HCT116 (cell line): Measurements from ENCODE around the gene TGFBR1. TPM values are rescaled to one million over a fixed set of nuclear protein-coding genes. Genes with fewer than 3 reads are reported as not detected.

Experiments used
- ATAC-seq: fragments of 200-7000 bp; cut with Tn5 transposase; 2 replicates; pipeline ENCODE4 v1.9.1; 2020; ENCODE audit warnings: mild to moderate bottlenecking, moderate library complexity
- BruUV-seq: library from RNA; stranded (reverse); fragments of 400-500 nt; replicated peaks from 2 replicates; lab custom pipeline; 2021; lab: Mats Ljungman, UMichigan
- CTCF ChIA-PET: fragments of 300-600 bp; sonication (Branson Sonifier 250); formaldehyde crosslinking; loops from one replicate; lab custom pipeline; 2021; ENCODE audit warnings: antibody characterized with exemption; lab: Charles Lee
- POLR2A ChIA-PET: fragments of 300-600, 350-600 bp; sonication (Branson Sonifier 250); formaldehyde crosslinking; loops from one replicate; lab custom pipeline; 2021; ENCODE audit warnings: antibody characterized with exemption; lab: Charles Lee
- RAD21 ChIA-PET, 2 experiments: fragments of 300-600 bp; sonication (Branson Sonifier 250); formaldehyde crosslinking; loops; one replicate each; lab custom pipeline; 2023; ENCODE audit warnings: low total read pairs in 2 of 2; ENCODE audit not compliant: uncharacterized antibody in 2 of 2, unreplicated experiment in 2 of 2, low non-redundant PET in 1 of 2; lab: Charles Lee
- DNase-seq: peaks from one replicate; pipeline ENCODE4 v3.0.0-alpha.2; 2010; ENCODE audit warnings: low read depth, low spot score
- H2AFZ ChIP-seq: fragments of 200-600 bp; shearing (Covaris generic), sonication (generic); 2 replicates; pipeline ENCODE4 v1.6.1; 2017; ENCODE audit warnings: low read depth, mixed run types, mixed read lengths, antibody characterized with exemption, low read length; ENCODE audit not compliant: poor library complexity, severe bottlenecking
- H3K27ac ChIP-seq: 2 replicates; pipeline ENCODE4 v1.5.1; 2012; ENCODE audit warnings: low read depth, low read length
- H3K27me3 ChIP-seq: fragments of 200-600 bp; sonication (generic); 2 replicates; pipeline ENCODE4 v1.6.1; 2016; ENCODE audit warnings: mixed run types, low read length, mixed read lengths; ENCODE audit not compliant: insufficient read depth
- H3K36me3 ChIP-seq, 2 experiments: fragments of 200-500 bp in 1 of 2; fragments of 200-600 bp in 1 of 2; sonication (Bioruptor generic) in 1 of 2; sonication (generic) in 1 of 2; 2 replicates each; pipeline versions ENCODE4 v1.5.1 to v1.6.1; 2014 to 2016; ENCODE audit warnings: low read length in 2 of 2, inconsistent platforms in 1 of 2, mixed read lengths in 1 of 2, mixed run types in 1 of 2; ENCODE audit not compliant: insufficient read depth in 2 of 2, control insufficient read depth in 1 of 2
- H3K4me1 ChIP-seq, 2 experiments: fragments of 200-600 bp in 1 of 2; sonication (generic) in 1 of 2; 2 replicates each; pipeline versions ENCODE4 v1.5.1 to v1.6.1; 2012 to 2017; ENCODE audit warnings: low read length in 2 of 2, inconsistent platforms in 1 of 2, mild to moderate bottlenecking in 1 of 2, mixed read lengths in 1 of 2, mixed run types in 1 of 2, moderate library complexity in 1 of 2; ENCODE audit not compliant: insufficient read depth in 2 of 2, control insufficient read depth in 1 of 2
- H3K4me2 ChIP-seq: fragments of 200-600 bp; sonication (generic); 2 replicates; pipeline ENCODE4 v1.6.1; 2017; ENCODE audit warnings: mixed run types, low read length, mixed read lengths
- H3K4me3 ChIP-seq, 2 experiments: fragments of 200-600 bp in 1 of 2; sonication (generic) in 1 of 2; replicated peaks in 1 of 2; 2 replicates each; pipeline ENCODE4 v1.5.1; 2011 to 2016; ENCODE audit warnings: low read length in 2 of 2, control low read depth in 1 of 2, low read depth in 1 of 2, mild to moderate bottlenecking in 1 of 2, mixed read lengths in 1 of 2, mixed run types in 1 of 2
- H3K79me2 ChIP-seq: fragments of 200-600 bp; sonication (generic); 2 replicates; pipeline ENCODE4 v1.6.1; 2017; ENCODE audit warnings: mild to moderate bottlenecking, mixed run types, low read length, moderate library complexity, mixed read lengths; ENCODE audit not compliant: insufficient read depth
- H3K9ac ChIP-seq: fragments of 200-600 bp; sonication (generic); 2 replicates; pipeline ENCODE4 v1.6.1; 2016; ENCODE audit warnings: low read length, mixed read lengths
- H3K9me2 ChIP-seq: fragments of 200-600 bp; sonication (generic), shearing (Covaris generic); 2 replicates; pipeline ENCODE4 v1.6.1; 2017; ENCODE audit warnings: mixed run types, mild to moderate bottlenecking, moderate library complexity; ENCODE audit not compliant: insufficient read depth
- H3K9me3 ChIP-seq, 2 experiments: fragments of 200-500 bp in 1 of 2; fragments of 200-600 bp in 1 of 2; sonication (Bioruptor generic) in 1 of 2; sonication (generic) in 1 of 2; 2 replicates each; pipeline ENCODE4 v1.6.1; 2014 to 2017; ENCODE audit warnings: low read length in 2 of 2, mixed read lengths in 2 of 2, inconsistent platforms in 1 of 2, low read depth in 1 of 2, mild to moderate bottlenecking in 1 of 2, mixed run types in 1 of 2, moderate library complexity in 1 of 2; ENCODE audit not compliant: control insufficient read depth in 1 of 2, insufficient read depth in 1 of 2
- H4K20me1 ChIP-seq: fragments of 200-600 bp; sonication (generic), shearing (Covaris generic); 2 replicates; pipeline ENCODE4 v1.6.1; 2017; ENCODE audit warnings: mixed run types, mild to moderate bottlenecking, moderate library complexity; ENCODE audit not compliant: insufficient read depth
- CTCF ChIP-seq, 3 experiments: fragments of 200-600 bp in 1 of 3; sonication (generic) in 1 of 3; IDR thresholded peaks in 2 of 3; conservative IDR thresholded peaks in 1 of 3; 2 replicates each; pipeline ENCODE4 v1.5.1; 2012 to 2017; ENCODE audit warnings: low read depth in 2 of 3, low read length in 2 of 3, antibody characterized with exemption in 1 of 3, borderline replicate concordance in 1 of 3, control low read depth in 1 of 3, mild to moderate bottlenecking in 1 of 3, mixed read lengths in 1 of 3, mixed run types in 1 of 3, moderate library complexity in 1 of 3; ENCODE audit not compliant: insufficient read depth in 1 of 3
- EZH2 ChIP-seq: fragments of 200-600 bp; sonication (generic); IDR thresholded peaks from 2 replicates; pipeline ENCODE4 v1.6.1; 2017; ENCODE audit warnings: antibody characterized with exemption, mixed run types
- EZH2phosphoT487 ChIP-seq: fragments of 200-600 bp; IDR thresholded peaks from 2 replicates; pipeline ENCODE4 v1.6.1; 2018; ENCODE audit warnings: antibody characterized with exemption, borderline replicate concordance
- FOSL1 ChIP-seq: IDR thresholded peaks from 2 replicates; pipeline ENCODE4 v1.6.1; 2012; ENCODE audit warnings: low read depth
- JUND ChIP-seq: IDR thresholded peaks from 2 replicates; pipeline ENCODE4 v1.6.1; 2012
- POLR2A ChIP-seq: IDR thresholded peaks from 2 replicates; pipeline ENCODE4 v1.7.0; 2011; ENCODE audit warnings: borderline replicate concordance; ENCODE audit not compliant: insufficient read depth, insufficient read length; ENCODE audit errors: extremely low read depth
- POLR2AphosphoS5 ChIP-seq: IDR thresholded peaks from 2 replicates; pipeline ENCODE4 v1.6.1; 2011; ENCODE audit warnings: mild to moderate bottlenecking, low read depth, low read length, moderate library complexity
- RAD21 ChIP-seq: IDR thresholded peaks from 2 replicates; pipeline ENCODE4 v1.6.1; 2012; ENCODE audit warnings: low read depth, mild to moderate bottlenecking
- SP1 ChIP-seq: IDR thresholded peaks from 2 replicates; pipeline ENCODE4 v1.6.1; 2012; ENCODE audit warnings: low read depth
- intact Hi-C: fragments of 100-400 bp; cut with micrococcal nuclease; formaldehyde crosslinking; loops from 2 replicates; pipeline ENCODE4 v1.10.0; 2022
- total RNA-seq: library from RNA; stranded (reverse); gene quantifications from one replicate; pipeline ENCODE4 v1.2.1, GENCODE V29; 2021; ENCODE audit not compliant: unreplicated experiment

TGFBR1 gene
- total RNA-seq, 1 experiment from 2014 or later = 26.6 TPM

- CTCF ChIA-PET = no interaction called here
- RAD21 ChIA-PET = no interaction called here
- intact Hi-C loops = no loop called here
- no peaks in the 10 kb centered on the region for H3K9me3 ChIP-seq
- no peaks in the 10 kb centered on the region for H3K27me3 ChIP-seq
- H3K9ac ChIP-seq = no peak overlapping the region
- H2AFZ ChIP-seq = no peak overlapping the region
- H3K27ac ChIP-seq = no peak overlapping the region
- TF ChIP-seq RAD21 = no peak
- TF ChIP-seq, all 23 proteins: peak for 0
- H3K36me3 ChIP-seq = no peaks in the 10 kb centered on the region
- peaks cover 5% of the 10 kb centered on the region for H3K79me2 ChIP-seq
- no peaks in the 10 kb centered on the region for H3K9me2 ChIP-seq
- DNase-seq (no peak), ATAC-seq (no peak)
- BruUV-seq = no TSS peak
- no peaks in the 10 kb centered on the region for H3K4me1 ChIP-seq
- POLR2A ChIA-PET = no interaction called here
- no peak overlapping the region for H3K4me2 ChIP-seq
- H4K20me1 ChIP-seq = no peaks in the 10 kb centered on the region
- no peak overlapping the region for H3K4me3 ChIP-seq
Observed at GRCh38 chr9:99119976-99120655, 15.2 kb downstream of the TGFBR1 start.

- intact Hi-C loops = no loop called here
- ChIA-PET POLR2A (no interaction called here), RAD21 (no interaction called here), CTCF (no interaction called here)
- Histone ChIP-seq H3K9me3 (no peaks in the 10 kb centered on the region), H3K36me3 (no peaks in the 10 kb centered on the region), H3K27ac (no peak overlapping the region), H3K4me1 (no peaks in the 10 kb centered on the region), H3K9me2 (no peaks in the 10 kb centered on the region), H3K27me3 (no peaks in the 10 kb centered on the region), H3K9ac (no peak overlapping the region), H3K4me3 (no peak overlapping the region), H4K20me1 (no peaks in the 10 kb centered on the region), H3K4me2 (no peak overlapping the region), H3K79me2 (peaks cover 5% of the 10 kb centered on the region), H2AFZ (no peak overlapping the region)
- TF ChIP-seq EZH2 (no peak), FOSL1 (no peak), EZH2phosphoT487 (no peak), CTCF (IDR thresholded peaks at IDR 0.05 in 2 of 3, conservative IDR thresholded peaks at IDR 0.05 in 1 of 3; ENCODE audit: borderline replicate concordance in 1 of 3, insufficient read depth in 1 of 3, low read depth in 2 of 3, low read length in 2 of 3) (no peak), POLR2A (no peak), SP1 (no peak), JUND (no peak), POLR2AphosphoS5 (no peak)
- no TSS peak for BruUV-seq
- ATAC-seq (no peak), DNase-seq (no peak)
Observed at GRCh38 chr9:99121604-99122003, 16.7 kb downstream of the TGFBR1 start.
